IMR-90 (cell line): ENCODE data around the gene RAPH1. TPM values are rescaled to one million over a fixed set of nuclear protein-coding genes. Genes with fewer than 3 reads are reported as not detected.

Experiments used
- ATAC-seq: fragments of 200-7000 bp; cut with Tn5 transposase; 2 replicates; pipeline ENCODE4 v1.9.1; 2020; ENCODE audit warnings: low read depth, mild to moderate bottlenecking, moderate library complexity
- BruUV-seq: library from RNA; stranded (reverse); fragments of 400-500 nt; replicated peaks from 2 replicates; lab custom pipeline; 2021; lab: Mats Ljungman, UMichigan
- CTCF ChIA-PET: fragments of 300-600 bp; formaldehyde crosslinking; extraction: SDS; loops from one replicate; lab custom pipeline; 2021; ENCODE audit warnings: antibody characterized with exemption; lab: Yijun Ruan, JAX
- POLR2A ChIA-PET: fragments of 300-600 bp; sonication (Branson Sonifier 250); formaldehyde crosslinking; loops from one replicate; lab custom pipeline; 2022; ENCODE audit warnings: antibody characterized with exemption; ENCODE audit not compliant: unreplicated experiment; lab: Charles Lee
- DNase-seq: peaks from one replicate; pipeline ENCODE4 v3.0.0; 2013
- H2AFZ ChIP-seq: replicated peaks from 2 replicates; pipeline ENCODE3; 2013; ENCODE audit warnings: low read length, mild to moderate bottlenecking; ENCODE audit not compliant: poor library complexity
- H2AK5ac ChIP-seq: 2 replicates; pipeline ENCODE4 v1.6.1; 2013; ENCODE audit warnings: low read depth, low read length, inconsistent platforms
- H2AK9ac ChIP-seq: replicated peaks from 2 replicates; pipeline ENCODE3; 2013; ENCODE audit warnings: mild to moderate bottlenecking, low read depth, low read length, moderate library complexity; ENCODE audit not compliant: poor library complexity
- H2BK120ac ChIP-seq: 2 replicates; pipeline ENCODE4 v1.6.1; 2013; ENCODE audit warnings: low read depth, low read length, inconsistent platforms
- H2BK15ac ChIP-seq: 3 replicates; pipeline ENCODE4 v1.6.1; 2013; ENCODE audit warnings: low read depth, low read length, inconsistent platforms
- H2BK20ac ChIP-seq: 2 replicates; pipeline ENCODE4 v1.6.1; 2013; ENCODE audit warnings: low read depth, mild to moderate bottlenecking, inconsistent platforms, low read length, moderate library complexity
- H2BK5ac ChIP-seq: 2 replicates; pipeline ENCODE4 v1.6.1; 2013; ENCODE audit warnings: mild to moderate bottlenecking, low read depth, low read length, inconsistent platforms; ENCODE audit not compliant: poor library complexity, severe bottlenecking
- H3K14ac ChIP-seq: replicated peaks from 2 replicates; pipeline ENCODE4 v1.6.1; 2013; ENCODE audit warnings: low read depth, low read length, inconsistent platforms
- H3K18ac ChIP-seq: 2 replicates; pipeline ENCODE4 v1.6.1; 2013; ENCODE audit warnings: low read depth, low read length, control low read depth
- H3K23ac ChIP-seq: 2 replicates; pipeline ENCODE4 v1.6.1; 2013; ENCODE audit warnings: low read depth, low read length, inconsistent platforms
- H3K27ac ChIP-seq: 2 replicates; pipeline ENCODE4 v1.5.1; 2013; ENCODE audit warnings: mild to moderate bottlenecking, control low read depth, low read length; ENCODE audit not compliant: insufficient read depth
- H3K27me3 ChIP-seq: 2 replicates; pipeline ENCODE4 v1.6.1; 2013; ENCODE audit warnings: low read length; ENCODE audit not compliant: control insufficient read depth, insufficient read depth
- H3K36me3 ChIP-seq: 2 replicates; pipeline ENCODE4 v1.6.1; 2013; ENCODE audit warnings: low read length, mixed read lengths; ENCODE audit not compliant: control insufficient read depth, insufficient read depth
- H3K4ac ChIP-seq: 2 replicates; pipeline ENCODE4 v1.6.1; 2013; ENCODE audit warnings: low read depth, low read length, inconsistent platforms
- H3K4me1 ChIP-seq: 2 replicates; pipeline ENCODE4 v1.6.1; 2013; ENCODE audit warnings: low read length, mixed read lengths; ENCODE audit not compliant: control insufficient read depth, insufficient read depth
- H3K4me2 ChIP-seq: 2 replicates; pipeline ENCODE4 v1.6.1; 2013; ENCODE audit warnings: low read depth, mild to moderate bottlenecking, control low read depth, low read length, moderate library complexity
- H3K4me3 ChIP-seq: 2 replicates; pipeline ENCODE4 v1.5.1; 2013; ENCODE audit warnings: low read depth, mild to moderate bottlenecking, control low read depth, low read length, moderate library complexity; ENCODE audit not compliant: insufficient read depth
- H3K56ac ChIP-seq: 2 replicates; pipeline ENCODE4 v1.6.1; 2013; ENCODE audit warnings: low read length, inconsistent platforms; ENCODE audit not compliant: insufficient read depth; ENCODE audit errors: extremely low read depth
- H3K79me1 ChIP-seq, 2 experiments: 2 replicates each; pipeline ENCODE4 v1.6.1; 2013; ENCODE audit warnings: low read length in 2 of 2, inconsistent platforms in 1 of 2, low read depth in 1 of 2
- H3K9ac ChIP-seq: 2 replicates; pipeline ENCODE4 v1.6.1; 2013; ENCODE audit warnings: low read depth, low read length, control low read depth
- H3K9me1 ChIP-seq: 2 replicates; pipeline ENCODE4 v1.6.1; 2013; ENCODE audit warnings: low read length, inconsistent platforms; ENCODE audit not compliant: insufficient read depth
- H3K9me3 ChIP-seq: 2 replicates; pipeline ENCODE4 v1.6.1; 2013; ENCODE audit warnings: low read length; ENCODE audit not compliant: control insufficient read depth, insufficient read depth
- H4K20me1 ChIP-seq: 2 replicates; pipeline ENCODE4 v1.6.1; 2013; ENCODE audit warnings: low read length, inconsistent platforms; ENCODE audit not compliant: insufficient read depth
- H4K5ac ChIP-seq: 2 replicates; pipeline ENCODE4 v1.6.1; 2013; ENCODE audit warnings: mild to moderate bottlenecking, low read depth, low read length, control low read depth
- H4K8ac ChIP-seq, 2 experiments: 2 replicates each; pipeline ENCODE4 v1.6.1; 2013; ENCODE audit warnings: low read depth in 2 of 2, low read length in 2 of 2, control low read depth in 1 of 2, inconsistent platforms in 1 of 2
- H4K91ac ChIP-seq: 2 replicates; pipeline ENCODE4 v1.6.1; 2013; ENCODE audit warnings: low read depth, low read length, inconsistent platforms; ENCODE audit not compliant: insufficient read depth
- BHLHE40 ChIP-seq: fragments of 150-350 bp; IDR thresholded peaks from 2 replicates; pipeline ENCODE4 v1.6.1; 2016; ENCODE audit warnings: mild to moderate bottlenecking, low read depth, low read length
- CHD1 ChIP-seq: IDR thresholded peaks from 2 replicates; pipeline ENCODE4 v1.6.1; 2012; ENCODE audit warnings: low read depth, low read length, improper control_type of control experiment
- CTCF ChIP-seq: conservative IDR thresholded peaks from 2 replicates; pipeline ENCODE4 v1.5.1; 2012; ENCODE audit warnings: mild to moderate bottlenecking, low read depth, low read length, improper control_type of control experiment
- ELK1 ChIP-seq: fragments of 150-350 bp; IDR thresholded peaks from 2 replicates; pipeline ENCODE4 v1.6.1; 2016; ENCODE audit warnings: low read depth, mild to moderate bottlenecking, low read length, moderate library complexity, borderline replicate concordance
- MAFK ChIP-seq: IDR thresholded peaks from 2 replicates; pipeline ENCODE4 v1.6.1; 2012; ENCODE audit warnings: low read depth, low read length, improper control_type of control experiment
- MAZ ChIP-seq: IDR thresholded peaks from 2 replicates; pipeline ENCODE4 v1.6.1; 2012; ENCODE audit warnings: low read depth, mild to moderate bottlenecking, low read length, improper control_type of control experiment, moderate library complexity, borderline replicate concordance
- NFE2L2 ChIP-seq: fragments of 150-350 bp; IDR thresholded peaks from 2 replicates; pipeline ENCODE4 v1.6.1; 2016; ENCODE audit warnings: low read depth, mild to moderate bottlenecking, low read length
- POLR2A ChIP-seq: IDR thresholded peaks from 2 replicates; pipeline ENCODE4 v1.6.1; 2012; ENCODE audit warnings: mild to moderate bottlenecking, low read depth, low read length
- RAD21 ChIP-seq: IDR thresholded peaks from 2 replicates; pipeline ENCODE4 v1.6.1; 2012; ENCODE audit warnings: low read length, improper control_type of control experiment
- RCOR1 ChIP-seq: IDR thresholded peaks from 2 replicates; pipeline ENCODE4 v1.6.1; 2012; ENCODE audit warnings: mild to moderate bottlenecking, low read length, improper control_type of control experiment; ENCODE audit not compliant: insufficient replicate concordance
- RFX5 ChIP-seq: IDR thresholded peaks from 2 replicates; pipeline ENCODE4 v1.8.0; 2012; ENCODE audit warnings: low read depth, mild to moderate bottlenecking, low read length, moderate library complexity
- WGBS, 2 experiments: methylation state at CpG; one replicate each; pipeline versions ENCODE4 v1.1.5 to v1.1.7; 2013; ENCODE audit warnings: missing lambda C conversion rate in 2 of 2; ENCODE audit not compliant: insufficient read length in 1 of 2; ENCODE audit errors: extremely low coverage in 2 of 2; 5-methylcytosine and 5-hydroxymethylcytosine counted together
- dilution Hi-C: fragments of 300-500 bp; cut with HindIII; formaldehyde crosslinking; loops from one replicate; pipeline ENCODE4 v1.14.3; 2018; ENCODE audit warnings: low sequenced_read_pairs; ENCODE audit not compliant: unreplicated experiment
- in situ Hi-C: fragments of 300-500 bp; cut with MboI; formaldehyde crosslinking; loops from 3 replicates; pipeline ENCODE4 v1.14.3; 2019; ENCODE audit warnings: low sequenced_read_pairs, inconsistent platforms, mixed read lengths
- intact Hi-C: fragments of 100-400 bp; cut with micrococcal nuclease; formaldehyde crosslinking; loops from 2 replicates; pipeline ENCODE4 v1.10.0; 2022
- polyA plus RNA-seq, 3 experiments: library from polyadenylated mRNA; depleted of rRNA; stranded (reverse); fragments of >200 nt; gene quantifications; 2 replicates each; pipeline ENCODE4 v1.2.3, GENCODE V29; 2012; ENCODE audit warnings: low replicate concordance in 1 of 3
- total RNA-seq: library from RNA; depleted of rRNA; stranded (reverse); fragments of >200 nt; gene quantifications from 2 replicates; pipeline ENCODE4 v1.2.3, GENCODE V29; 2012
- TF ChIP-seq, protein P1 (sequence below): fragments of 150-350 bp; IDR thresholded peaks from 2 replicates; pipeline ENCODE4 v1.6.1; 2017; ENCODE audit warnings: mild to moderate bottlenecking, antibody characterized with exemption, low read length, low read depth

The RAPH1 gene
- total and polyA plus RNA-seq, 2 of the 4 experiments (the other 2 are of a cell fraction): 7.5 to 15.1 TPM

DNA sequence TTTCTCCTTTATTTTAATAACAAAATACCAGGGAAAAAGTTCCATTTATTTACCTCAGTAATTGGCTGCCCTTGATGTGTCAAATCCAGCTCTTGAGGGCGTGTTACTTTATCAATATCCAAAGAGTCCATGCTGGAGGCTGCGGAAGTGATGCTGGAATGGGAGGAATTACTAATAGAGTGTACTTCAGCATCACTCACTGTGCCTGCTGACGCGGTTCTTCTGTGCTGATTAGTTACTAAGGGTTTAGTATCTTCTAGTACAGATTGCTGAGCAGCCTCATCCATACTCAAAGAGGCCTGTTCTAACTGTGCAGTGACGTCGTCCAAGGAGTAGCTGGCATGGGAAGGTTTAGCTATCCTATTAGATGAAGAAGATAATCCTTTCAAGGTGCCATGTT is 45.6 kb downstream of the RAPH1 start:
- Histone ChIP-seq H4K5ac (no peak overlapping the region), H3K9me1 (peaks cover 5% of the 10 kb centered on the region; the same call in 1 of the 2 replicates), H3K14ac (no peak overlapping the region), H3K4me2 (no peak overlapping the region), H3K79me1 (peaks cover 18 to 30% of the 10 kb centered on the region in 2 experiments), H3K9ac (no peak overlapping the region), H2AK9ac (no peak overlapping the region), H3K4me1 (peaks cover 2% of the 10 kb centered on the region), H2BK120ac (no peak overlapping the region), H3K9me3 (no peaks in the 10 kb centered on the region), H3K27ac (no peak overlapping the region), H4K8ac (no peak overlapping the region), H3K56ac (no peak overlapping the region), H3K23ac (no peak overlapping the region), H4K91ac (no peak overlapping the region), H3K27me3 (no peaks in the 10 kb centered on the region), H2AK5ac (no peak overlapping the region), H3K18ac (no peak overlapping the region), H2BK20ac (no peak overlapping the region), H2BK15ac (no peak overlapping the region), H3K4me3 (no peak overlapping the region), H3K36me3 (peaks cover 14% of the 10 kb centered on the region), H2BK5ac (no peak overlapping the region), H2AFZ (no peak overlapping the region), H4K20me1 (peaks cover 7% of the 10 kb centered on the region; the same call in 1 of the 2 replicates), H3K4ac (no peak overlapping the region)
- no TSS peak for BruUV-seq
- in situ Hi-C loops: no loop called here
- ChIA-PET POLR2A (no interaction called here), CTCF (no interaction called here)
- intact Hi-C loops: no loop called here
- no CpG with 5 or more reads among the region's 6 CpGs for WGBS, 2 experiments
- DNase-seq: no peak
- TF ChIP-seq, protein P1, sequence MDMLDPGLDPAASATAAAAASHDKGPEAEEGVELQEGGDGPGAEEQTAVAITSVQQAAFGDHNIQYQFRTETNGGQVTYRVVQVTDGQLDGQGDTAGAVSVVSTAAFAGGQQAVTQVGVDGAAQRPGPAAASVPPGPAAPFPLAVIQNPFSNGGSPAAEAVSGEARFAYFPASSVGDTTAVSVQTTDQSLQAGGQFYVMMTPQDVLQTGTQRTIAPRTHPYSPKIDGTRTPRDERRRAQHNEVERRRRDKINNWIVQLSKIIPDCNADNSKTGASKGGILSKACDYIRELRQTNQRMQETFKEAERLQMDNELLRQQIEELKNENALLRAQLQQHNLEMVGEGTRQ: no peak
- TF ChIP-seq ELK1 (no peak), RFX5 (no peak), POLR2A (no peak), NFE2L2 (no peak), BHLHE40 (no peak), MAZ (no peak), RCOR1 (no peak), CTCF (no peak), RAD21 (no peak), MAFK (no peak), CHD1 (no peak)
- no peak for ATAC-seq
- dilution Hi-C loops: no loop called here
